Measurements from ENCODE around the gene ARID2.

ARID2 gene

DNA sequence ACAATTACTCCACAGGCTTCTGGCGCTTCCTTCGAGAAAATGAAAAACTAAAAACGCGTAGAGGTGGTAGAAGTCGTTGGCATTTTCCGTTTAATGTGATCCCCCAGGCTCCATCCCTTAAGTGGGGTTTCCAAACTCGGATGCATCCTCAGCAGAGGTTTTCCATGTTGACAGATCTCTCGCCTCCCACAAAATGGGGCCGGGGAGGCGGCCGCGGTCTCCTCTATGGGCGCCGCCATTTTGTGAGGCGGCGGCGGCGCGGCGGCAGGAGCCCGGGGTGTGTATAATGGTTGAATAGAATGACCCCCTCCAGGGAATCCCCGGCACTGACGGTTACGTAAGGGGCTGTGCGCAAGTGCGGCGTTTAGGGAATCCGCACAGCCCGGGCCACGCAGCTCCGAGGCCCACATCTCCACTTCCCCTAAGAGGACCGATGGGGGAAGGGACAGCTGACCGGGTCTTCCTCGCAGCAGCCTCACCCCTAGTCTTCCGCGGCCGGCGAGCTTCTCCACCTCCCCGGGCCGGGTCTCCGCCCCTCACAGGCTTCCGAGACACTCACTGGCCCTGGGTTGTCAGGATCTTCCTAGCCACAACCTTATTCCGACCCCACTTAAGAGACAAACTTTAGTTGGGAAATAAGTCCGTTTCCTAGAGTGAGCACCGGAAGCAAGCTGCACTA is 2.1 kb upstream of the ARID2 start:
- DNase-seq (ENCODE audit: low read depth): peak; percentile 98
- H3K4me3 ChIP-seq (ENCODE audit: low read length): peak overlapping the region; percentile 81
- TF ChIP-seq, protein P1, sequence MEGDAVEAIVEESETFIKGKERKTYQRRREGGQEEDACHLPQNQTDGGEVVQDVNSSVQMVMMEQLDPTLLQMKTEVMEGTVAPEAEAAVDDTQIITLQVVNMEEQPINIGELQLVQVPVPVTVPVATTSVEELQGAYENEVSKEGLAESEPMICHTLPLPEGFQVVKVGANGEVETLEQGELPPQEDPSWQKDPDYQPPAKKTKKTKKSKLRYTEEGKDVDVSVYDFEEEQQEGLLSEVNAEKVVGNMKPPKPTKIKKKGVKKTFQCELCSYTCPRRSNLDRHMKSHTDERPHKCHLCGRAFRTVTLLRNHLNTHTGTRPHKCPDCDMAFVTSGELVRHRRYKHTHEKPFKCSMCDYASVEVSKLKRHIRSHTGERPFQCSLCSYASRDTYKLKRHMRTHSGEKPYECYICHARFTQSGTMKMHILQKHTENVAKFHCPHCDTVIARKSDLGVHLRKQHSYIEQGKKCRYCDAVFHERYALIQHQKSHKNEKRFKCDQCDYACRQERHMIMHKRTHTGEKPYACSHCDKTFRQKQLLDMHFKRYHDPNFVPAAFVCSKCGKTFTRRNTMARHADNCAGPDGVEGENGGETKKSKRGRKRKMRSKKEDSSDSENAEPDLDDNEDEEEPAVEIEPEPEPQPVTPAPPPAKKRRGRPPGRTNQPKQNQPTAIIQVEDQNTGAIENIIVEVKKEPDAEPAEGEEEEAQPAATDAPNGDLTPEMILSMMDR (IDR thresholded peaks at IDR 0.05; ENCODE audit: insufficient read depth, low read depth, low read length, missing control alignments): no peak

DNA sequence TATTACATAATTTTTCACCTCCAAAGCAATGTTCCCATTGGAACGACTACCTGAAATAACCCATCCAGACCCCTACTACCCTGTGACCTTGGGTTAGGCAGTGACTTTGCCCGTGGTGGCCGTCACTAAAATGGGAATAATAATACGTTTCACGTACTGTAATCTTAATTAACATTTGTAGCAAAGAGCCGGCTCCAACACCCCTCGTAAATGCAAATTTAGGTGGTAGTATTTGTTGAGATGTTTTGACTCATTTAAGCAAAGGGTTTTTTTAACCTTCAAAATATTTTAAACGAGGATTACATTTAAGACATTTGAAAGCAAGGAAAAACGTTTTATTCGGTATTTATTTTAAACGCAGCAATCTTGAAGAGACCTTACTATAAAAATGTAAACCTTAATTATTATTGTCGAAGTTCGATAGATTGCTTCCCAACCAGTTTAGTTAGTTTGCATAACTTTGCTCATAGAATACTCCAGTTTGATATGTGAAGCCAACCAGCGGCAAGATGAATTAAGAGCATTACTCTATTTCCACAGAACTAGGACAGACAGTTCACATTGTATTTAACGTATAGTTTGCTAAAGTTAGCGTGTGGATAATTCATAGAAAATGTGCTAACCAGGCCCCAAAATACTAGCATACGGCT is 1.4 kb upstream of the ARID2 start:
- peak overlapping the region; percentile 81 for H3K4me3 ChIP-seq (ENCODE audit: low read length)
- TF ChIP-seq, protein P1 (IDR thresholded peaks at IDR 0.05; ENCODE audit: insufficient read depth, low read depth, low read length, missing control alignments): no peak
- no peak for DNase-seq (ENCODE audit: low read depth)

DNA sequence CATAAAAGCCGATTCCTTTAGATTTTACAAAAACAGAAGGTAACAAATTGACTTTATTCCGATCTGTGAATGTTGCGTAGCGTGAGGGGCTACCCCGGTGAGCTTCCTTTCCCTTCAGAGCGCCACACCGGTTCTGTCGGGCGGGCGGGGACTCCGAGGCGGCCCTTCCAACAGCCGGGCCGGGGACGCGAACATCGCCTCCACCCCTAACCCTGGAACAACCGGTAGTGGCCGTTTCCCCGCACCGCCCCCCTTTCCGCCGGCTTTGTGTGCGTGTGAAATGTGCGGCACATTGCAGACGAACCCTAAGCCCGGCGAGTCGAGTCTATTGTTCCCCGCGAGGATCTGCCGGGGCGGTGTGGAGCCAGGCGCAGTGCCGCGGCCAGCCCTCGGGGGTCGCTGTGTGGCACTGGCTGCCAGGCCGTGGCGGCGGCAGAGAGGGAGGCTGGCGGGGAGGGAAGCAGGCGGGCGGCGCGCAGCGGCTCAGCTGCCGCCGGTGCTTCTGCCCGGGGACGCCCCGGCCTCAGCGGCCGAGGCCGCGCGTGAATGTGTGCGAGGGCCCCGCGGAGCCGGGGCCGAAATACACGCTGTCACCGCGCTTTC is 775 bp upstream of the ARID2 start:
- peak overlapping the region; percentile 81 for H3K4me3 ChIP-seq (ENCODE audit: low read length)
- DNase-seq (ENCODE audit: low read depth): peak; percentile 98
- TF ChIP-seq, protein P1 (IDR thresholded peaks at IDR 0.05; ENCODE audit: insufficient read depth, low read depth, low read length, missing control alignments): peak; percentile 60

DNA sequence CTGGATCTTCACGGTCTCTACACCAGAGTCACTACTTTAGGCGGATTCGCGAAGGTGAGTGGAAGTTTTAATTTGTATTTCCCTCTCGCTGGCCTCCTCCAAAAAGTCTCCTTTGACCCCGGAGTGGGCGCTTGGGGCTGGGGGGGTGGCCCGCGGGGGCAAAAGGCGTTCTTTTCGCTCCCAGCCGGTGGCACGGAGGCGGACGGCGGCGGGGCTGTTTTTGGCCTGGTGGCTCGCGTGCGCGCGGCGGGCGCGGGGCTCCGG is 510 bp downstream of the ARID2 start:
- DNase-seq (ENCODE audit: low read depth): no peak
- TF ChIP-seq, protein P1 (IDR thresholded peaks at IDR 0.05; ENCODE audit: insufficient read depth, low read depth, low read length, missing control alignments): no peak
- H3K4me3 ChIP-seq (ENCODE audit: low read length): peak overlapping the region; percentile 81

DNA sequence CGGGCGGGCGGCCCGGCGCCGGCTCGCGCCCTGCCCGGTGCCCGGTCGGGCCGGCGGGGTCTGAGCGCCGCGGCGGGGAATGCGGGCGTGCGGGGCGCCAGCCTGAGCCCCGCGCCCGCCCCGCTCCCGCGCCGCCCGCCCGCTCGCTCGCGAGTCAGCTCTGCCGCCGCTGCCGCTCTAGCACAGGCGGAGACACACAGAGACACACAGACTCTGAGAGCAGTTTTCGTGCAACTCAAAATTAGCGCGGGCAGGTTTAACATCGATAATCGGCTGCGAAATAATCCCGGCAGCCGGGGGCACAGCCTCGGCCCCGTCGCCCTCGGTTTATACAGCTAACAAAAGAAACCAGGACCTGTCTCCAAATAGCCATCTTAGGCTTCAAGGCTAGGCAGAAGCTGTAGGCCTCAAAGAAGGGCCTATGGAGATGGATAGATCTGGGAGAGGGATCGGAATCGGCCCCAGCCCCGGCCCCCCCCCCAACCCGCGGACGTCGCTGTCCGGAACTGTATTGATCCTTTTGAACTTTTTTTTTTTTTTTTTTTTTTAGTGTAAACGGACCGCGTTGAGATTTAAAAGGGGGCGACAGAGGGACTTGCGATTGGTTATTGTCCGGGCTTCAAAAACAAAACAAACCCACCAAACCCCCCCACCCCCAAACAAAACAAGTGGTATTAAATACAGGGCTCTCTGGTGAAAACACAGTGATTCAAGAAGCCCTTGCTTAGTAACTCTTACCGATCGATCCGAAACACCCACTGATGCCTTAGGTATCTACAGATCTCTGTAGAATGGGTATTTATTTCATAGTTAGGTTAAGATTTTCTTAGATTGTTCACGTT is 1.1 kb downstream of the ARID2 start:
- TF ChIP-seq, protein P1 (IDR thresholded peaks at IDR 0.05; ENCODE audit: insufficient read depth, low read depth, low read length, missing control alignments): no peak
- H3K4me3 ChIP-seq (ENCODE audit: low read length): peak overlapping the region; percentile 63
- peak; percentile 58 for DNase-seq (ENCODE audit: low read depth)

DNA sequence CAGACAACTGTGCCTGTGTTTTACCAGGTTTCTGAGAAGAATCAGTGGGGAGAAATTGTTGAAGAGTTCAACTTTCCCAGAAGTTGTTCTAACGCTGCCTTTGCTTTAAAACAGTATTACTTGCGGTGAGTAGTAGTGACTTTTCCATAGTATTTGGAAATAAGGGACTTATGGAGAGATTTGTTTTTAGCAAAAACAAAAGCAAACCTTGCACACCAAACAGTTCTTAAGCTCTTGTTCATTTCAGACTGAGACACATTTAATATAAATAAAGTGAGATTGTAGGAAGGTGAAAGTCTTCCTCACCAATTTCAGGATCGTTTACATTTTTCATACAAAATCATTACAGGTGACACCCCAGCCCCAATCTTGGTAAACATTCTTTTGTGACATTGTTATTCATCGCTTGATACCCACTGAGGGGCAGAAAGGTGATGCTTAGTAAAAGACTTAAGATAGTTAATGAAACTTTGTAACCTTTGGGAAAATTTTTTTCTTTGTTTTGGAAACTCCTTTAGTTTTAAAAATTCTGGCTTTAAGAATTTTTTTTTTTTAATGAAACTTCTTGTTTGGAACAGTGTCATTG is 1.8 kb downstream of the ARID2 start:
- peak; percentile 11 for DNase-seq (ENCODE audit: low read depth)

More for the DNA sequence above, 1.8 kb downstream of the ARID2 start:
- TF ChIP-seq, protein P1 (IDR thresholded peaks at IDR 0.05; ENCODE audit: insufficient read depth, low read depth, low read length, missing control alignments): no peak
- peak overlapping the region; percentile 63 for H3K4me3 ChIP-seq (ENCODE audit: low read length)

Data from epithelial cell of esophagus (primary cell).